ENCODE data around the gene NT5C2.

The NT5C2 gene

GRCh38 chr10:103053659-103054581, 139.2 kb downstream of the NT5C2 start:
- TF ChIP-seq CTCF (IDR thresholded peaks at IDR 0.05; ENCODE audit: low read depth, low read length) = peak; percentile 74
- H3K9me3 ChIP-seq (ENCODE audit: severe bottlenecking) = no peaks in the 10 kb centered on the region
- peak; percentile 72 for DNase-seq
- no peaks in the 10 kb centered on the region for H3K36me3 ChIP-seq
- no peaks in the 10 kb centered on the region for H3K27me3 ChIP-seq (ENCODE audit: insufficient read depth, low read depth, severe bottlenecking)
- H3K27ac ChIP-seq = no peak overlapping the region
- no peak overlapping the region for H3K4me3 ChIP-seq (ENCODE audit: low read depth, low read length)

GRCh38 chr10:103049237-103049636, 143.8 kb downstream of the NT5C2 start:
- Histone ChIP-seq H3K9me3 (ENCODE audit: severe bottlenecking) (no peaks in the 10 kb centered on the region), H3K4me3 (ENCODE audit: low read depth, low read length) (no peak overlapping the region), H3K36me3 (no peaks in the 10 kb centered on the region), H3K27me3 (ENCODE audit: insufficient read depth, low read depth, severe bottlenecking) (no peaks in the 10 kb centered on the region), H3K27ac (no peak overlapping the region)
- DNase-seq = no peak
- no peak for TF ChIP-seq CTCF (IDR thresholded peaks at IDR 0.05; ENCODE audit: low read depth, low read length)

- no peak for TF ChIP-seq CTCF (IDR thresholded peaks at IDR 0.05; ENCODE audit: low read depth, low read length)
- no peak overlapping the region for H3K4me3 ChIP-seq (ENCODE audit: low read depth, low read length)
- no peak overlapping the region for H3K27ac ChIP-seq
- no peaks in the 10 kb centered on the region for H3K27me3 ChIP-seq (ENCODE audit: insufficient read depth, low read depth, severe bottlenecking)
- DNase-seq = no peak
- no peaks in the 10 kb centered on the region for H3K36me3 ChIP-seq
- H3K9me3 ChIP-seq (ENCODE audit: severe bottlenecking) = no peaks in the 10 kb centered on the region
Observed at GRCh38 chr10:103047381-103047780, 145.7 kb downstream of the NT5C2 start.

GRCh38 chr10:103045961-103046360, 147.1 kb downstream of the NT5C2 start:
- Histone ChIP-seq H3K36me3 (no peaks in the 10 kb centered on the region), H3K4me3 (ENCODE audit: low read depth, low read length) (no peak overlapping the region), H3K27ac (no peak overlapping the region), H3K27me3 (ENCODE audit: insufficient read depth, low read depth, severe bottlenecking) (no peaks in the 10 kb centered on the region), H3K9me3 (ENCODE audit: severe bottlenecking) (no peaks in the 10 kb centered on the region)
- no peak for DNase-seq
- no peak for TF ChIP-seq CTCF (IDR thresholded peaks at IDR 0.05; ENCODE audit: low read depth, low read length)

- Histone ChIP-seq H3K9me3 (ENCODE audit: severe bottlenecking) (no peaks in the 10 kb centered on the region), H3K27me3 (ENCODE audit: insufficient read depth, low read depth, severe bottlenecking) (no peaks in the 10 kb centered on the region), H3K36me3 (no peaks in the 10 kb centered on the region), H3K4me3 (ENCODE audit: low read depth, low read length) (no peak overlapping the region), H3K27ac (no peak overlapping the region)
- DNase-seq = no peak
- TF ChIP-seq CTCF (IDR thresholded peaks at IDR 0.05; ENCODE audit: low read depth, low read length) = no peak
Observed at GRCh38 chr10:103044942-103045489, 148.1 kb downstream of the NT5C2 start.

All from WERI-Rb-1 (cell line).